Thyroid gland (tissue), 4 donors: ENCODE measurements around the gene ADTRP.

Source experiments
- CTCF ChIP-seq, 6 experiments: fragments of 200-600 bp in 3 of 6; fragments of 450-650 bp in 3 of 6; sonication (generic) in 3 of 6; IDR thresholded peaks; one replicate each; pipeline ENCODE4 v1.5.1; 2016 to 2019; ENCODE audit warnings: antibody characterized with exemption in 6 of 6, mild to moderate bottlenecking in 2 of 6, inconsistent platforms in 1 of 6, moderate library complexity in 1 of 6
- POLR2A ChIP-seq, 2 donors: fragments of 450-650 bp; IDR thresholded peaks; one replicate each; pipeline ENCODE4 v1.6.1; 2017; ENCODE audit warnings: antibody characterized with exemption in 2 of 2, mild to moderate bottlenecking in 2 of 2, moderate library complexity in 1 of 2

- TF ChIP-seq POLR2A (IDR thresholded peaks at IDR 0.05) (no peak), CTCF (IDR thresholded peaks at IDR 0.05) (no peak)
Observed at GRCh38 chr6:11731423-11731822, 47.2 kb downstream of the ADTRP start.
